PC-3 (cell line): ENCODE measurements around the gene MLLT11.

ENCODE experiments used
- CTCF ChIP-seq: fragments of 300-600 bp; sonication (generic); conservative IDR thresholded peaks from 2 replicates; pipeline ENCODE4 v1.5.1; 2017; ENCODE audit warnings: antibody characterized with exemption, low read depth, mild to moderate bottlenecking, low read length
- EZH2 ChIP-seq: fragments of 300-600 bp; sonication (generic); IDR thresholded peaks from one replicate; pipeline ENCODE4 v1.6.1; 2017; ENCODE audit warnings: antibody characterized with exemption, mild to moderate bottlenecking, low read length; ENCODE audit not compliant: unreplicated experiment
- EZH2phosphoT487 ChIP-seq: fragments of 300-600 bp; sonication (generic); IDR thresholded peaks from 2 replicates; pipeline ENCODE4 v1.6.1; 2018; ENCODE audit warnings: mild to moderate bottlenecking, antibody characterized with exemption, low read length, borderline replicate concordance

- TF ChIP-seq CTCF, result peak; percentile 74
- no peak for TF ChIP-seq EZH2
- TF ChIP-seq EZH2phosphoT487, result no peak
These were observed 12.1 kb upstream of the MLLT11 start for GRCh38 chr1:151047925-151048644.
